Uterus (tissue), 4 donors: ENCODE results near the gene ATP2C2. TPM values are rescaled to one million over a fixed set of nuclear protein-coding genes. Genes with fewer than 3 reads are reported as not detected.

ENCODE experiments used
- DNase-seq, 2 donors: peaks; one replicate each; pipeline ENCODE4 v3.0.0-alpha.2; 2019 to 2020
- H3K27ac ChIP-seq, 2 donors: fragments of 200-600 bp; sonication (generic); 1 replicate in 1 of 2; 2 replicates in 1 of 2; pipeline ENCODE4 v1.5.1; 2016 to 2018
- H3K27me3 ChIP-seq, 2 donors: fragments of 200-600 bp; sonication (generic); one replicate each; pipeline ENCODE4 v1.5.1; 2018 to 2019; ENCODE audit warnings: control low read depth in 1 of 2
- H3K36me3 ChIP-seq, 2 donors: fragments of 200-600 bp; sonication (generic); one replicate each; pipeline ENCODE4 v1.5.1; 2019; ENCODE audit warnings: control low read depth in 1 of 2
- H3K4me1 ChIP-seq, 2 donors: fragments of 200-600 bp; sonication (generic); one replicate each; pipeline ENCODE4 v1.5.1; 2018 to 2019; ENCODE audit warnings: control low read depth in 1 of 2
- H3K4me3 ChIP-seq, 2 donors: fragments of 200-600 bp; sonication (generic); 1 replicate in 1 of 2; 2 replicates in 1 of 2; pipeline ENCODE4 v1.5.1; 2018 to 2019; ENCODE audit warnings: mild to moderate bottlenecking in 1 of 2
- H3K9me3 ChIP-seq, 2 donors: fragments of 200-600 bp; sonication (generic); one replicate each; pipeline ENCODE4 v1.5.1; 2019; ENCODE audit warnings: control low read depth in 1 of 2
- POLR2A ChIP-seq, 2 donors: fragments of 450-650 bp; IDR thresholded peaks; one replicate each; pipeline ENCODE4 v1.6.1; 2016; ENCODE audit warnings: antibody characterized with exemption in 2 of 2, mild to moderate bottlenecking in 1 of 2, moderate library complexity in 1 of 2
- intact Hi-C: fragments of 100-400 bp; cut with DNase I; formaldehyde crosslinking; loops from one replicate; pipeline ENCODE4 v1.15.1; 2023; ENCODE audit warnings: low total_unique reads
- total RNA-seq, 4 donors: library from RNA; depleted of rRNA in 3 of 4; stranded (reverse); fragments of >200 nt in 3 of 4; gene quantifications; one replicate each; pipeline versions ENCODE4 v1.1.0 to v1.2.4, GENCODE V29; 2014 to 2023
- TF ChIP-seq, protein P1 (sequence below), 4 experiments: fragments of 200-600 bp in 2 of 4; fragments of 450-650 bp in 2 of 4; sonication (generic) in 2 of 4; IDR thresholded peaks; one replicate each; pipeline ENCODE4 v1.5.1; 2016 to 2019; ENCODE audit warnings: antibody characterized with exemption in 4 of 4, mild to moderate bottlenecking in 2 of 4, moderate library complexity in 1 of 4
- donor health status: DM: yes; HTN: yes; CAD: no.

ATP2C2 gene
- total RNA-seq, 4 donors from 2014 or later, result 0.51 to 1.8 (median 0.84) TPM

DNA sequence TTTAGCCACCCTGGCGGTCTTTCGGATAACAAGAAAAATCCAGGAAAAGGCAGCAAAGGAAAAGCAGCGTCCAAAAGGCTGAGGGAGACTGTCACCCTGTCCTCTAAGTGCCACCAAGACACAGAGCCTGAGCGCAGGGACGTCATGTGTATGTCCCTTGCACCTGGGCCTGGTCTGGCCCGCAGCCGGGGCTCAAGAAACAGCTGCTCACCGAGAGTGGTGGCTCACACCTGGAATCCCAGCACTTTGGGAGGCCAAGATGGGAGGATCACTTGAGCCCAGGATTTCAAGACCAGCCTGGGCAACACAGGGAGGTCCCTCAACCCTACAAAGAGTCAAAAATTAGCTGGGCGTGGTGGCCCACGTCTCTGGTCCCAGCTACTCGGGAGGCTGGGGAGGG, 145.3 kb downstream of the ATP2C2 start:
- Histone ChIP-seq H3K27me3 (no peaks in the 10 kb centered on the region), H3K4me3 (no peak overlapping the region), H3K9me3 (no peaks in the 10 kb centered on the region), H3K27ac (no peak overlapping the region), H3K4me1 (no peaks in the 10 kb centered on the region), H3K36me3 (no peaks in the 10 kb centered on the region)
- TF ChIP-seq, protein P1, sequence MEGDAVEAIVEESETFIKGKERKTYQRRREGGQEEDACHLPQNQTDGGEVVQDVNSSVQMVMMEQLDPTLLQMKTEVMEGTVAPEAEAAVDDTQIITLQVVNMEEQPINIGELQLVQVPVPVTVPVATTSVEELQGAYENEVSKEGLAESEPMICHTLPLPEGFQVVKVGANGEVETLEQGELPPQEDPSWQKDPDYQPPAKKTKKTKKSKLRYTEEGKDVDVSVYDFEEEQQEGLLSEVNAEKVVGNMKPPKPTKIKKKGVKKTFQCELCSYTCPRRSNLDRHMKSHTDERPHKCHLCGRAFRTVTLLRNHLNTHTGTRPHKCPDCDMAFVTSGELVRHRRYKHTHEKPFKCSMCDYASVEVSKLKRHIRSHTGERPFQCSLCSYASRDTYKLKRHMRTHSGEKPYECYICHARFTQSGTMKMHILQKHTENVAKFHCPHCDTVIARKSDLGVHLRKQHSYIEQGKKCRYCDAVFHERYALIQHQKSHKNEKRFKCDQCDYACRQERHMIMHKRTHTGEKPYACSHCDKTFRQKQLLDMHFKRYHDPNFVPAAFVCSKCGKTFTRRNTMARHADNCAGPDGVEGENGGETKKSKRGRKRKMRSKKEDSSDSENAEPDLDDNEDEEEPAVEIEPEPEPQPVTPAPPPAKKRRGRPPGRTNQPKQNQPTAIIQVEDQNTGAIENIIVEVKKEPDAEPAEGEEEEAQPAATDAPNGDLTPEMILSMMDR (IDR thresholded peaks at IDR 0.05), result no peak
- no peak for TF ChIP-seq POLR2A (IDR thresholded peaks at IDR 0.05)
- intact Hi-C loops, result loop anchor here (5.0 to 10.0 kb wide), 2 partner anchors 109 to 211 kb away; no protein-coding TSS in a partner anchor
- DNase-seq, result no peak

Other genes starting within 250 kb of the ATP2C2 start
- 10 to 100 TPM; 10.5 to 46.4 (median 22.3) TPM for gene HSDL1, start 223.4 kb upstream of the ATP2C2 start, total RNA-seq
- 1 to 10 TPM in 3 of 4 donors, under 1 TPM in 1; 0.77 to 8.2 (median 2.7) TPM for gene DNAAF1, start 223.2 kb upstream of the ATP2C2 start, total RNA-seq
- gene TAF1C, start 181.5 kb upstream of the ATP2C2 start, total RNA-seq, result 100 to 1,000 TPM in 2 of 4 donors, 10 to 100 TPM in 2; 36.7 to 210 (median 76.3) TPM
- 1 to 10 TPM in 1 of 4 donors, under 1 TPM in 2, not detected in 1; 0.21 to 1.0 (median 0.88) TPM for gene ADAD2, start 177.4 kb upstream of the ATP2C2 start, total RNA-seq
- gene KCNG4, start 128.5 kb upstream of the ATP2C2 start, total RNA-seq, result not detected
- 10 to 100 TPM in 1 of 4 donors, 1 to 10 TPM in 2, under 1 TPM in 1; 0.77 to 13.3 (median 5.7) TPM for gene WFDC1, start 73.7 kb upstream of the ATP2C2 start, total RNA-seq
- 10 to 100 TPM; 11.3 to 26.8 (median 21.4) TPM for gene MEAK7, start 136.1 kb downstream of the ATP2C2 start, total RNA-seq
- 10 to 100 TPM; 19.1 to 66.9 (median 29.4) TPM for gene COTL1, start 249.5 kb downstream of the ATP2C2 start, total RNA-seq